Measurements from ENCODE around the gene OPCML.

The OPCML gene

GRCh38 chr11:132910011-132910760, 622.1 kb downstream of the OPCML start:
- Histone ChIP-seq H3K36me3 (ENCODE audit: insufficient read depth, low read length) (no peaks in the 10 kb centered on the region), H3K9me3 (ENCODE audit: control insufficient read depth, insufficient read depth, low read length) (no peaks in the 10 kb centered on the region), H3K4me1 (ENCODE audit: insufficient read depth, low read length) (no peaks in the 10 kb centered on the region; the same call in 1 of the 2 replicates)

GRCh38 chr11:132909021-132909606, 623.2 kb downstream of the OPCML start:
- H3K9me3 ChIP-seq (ENCODE audit: control insufficient read depth, insufficient read depth, low read length) = no peaks in the 10 kb centered on the region
- H3K36me3 ChIP-seq (ENCODE audit: insufficient read depth, low read length) = no peaks in the 10 kb centered on the region
- H3K9ac ChIP-seq (ENCODE audit: low read depth, low read length) = no peak overlapping the region
- H3K4me1 ChIP-seq (ENCODE audit: insufficient read depth, low read length) = no peaks in the 10 kb centered on the region; the same call in 1 of the 2 replicates

More at GRCh38 chr11:132910011-132910760, 622.1 kb downstream of the OPCML start:
- no peak overlapping the region for H3K9ac ChIP-seq (ENCODE audit: low read depth, low read length)

GRCh38 chr11:132908414-132908810, 623.9 kb downstream of the OPCML start:
- H3K9me3 ChIP-seq (ENCODE audit: control insufficient read depth, insufficient read depth, low read length) = no peaks in the 10 kb centered on the region
- H3K36me3 ChIP-seq (ENCODE audit: insufficient read depth, low read length) = no peaks in the 10 kb centered on the region
- H3K9ac ChIP-seq (ENCODE audit: low read depth, low read length) = no peak overlapping the region
- H3K4me1 ChIP-seq (ENCODE audit: insufficient read depth, low read length) = no peaks in the 10 kb centered on the region; the same call in 1 of the 2 replicates

- H3K9me3 ChIP-seq (ENCODE audit: control insufficient read depth, insufficient read depth, low read length) = no peaks in the 10 kb centered on the region; the same call in 1 of the 2 replicates
- no peak overlapping the region for H3K9ac ChIP-seq (ENCODE audit: low read depth, low read length)
- H3K36me3 ChIP-seq (ENCODE audit: insufficient read depth, low read length) = no peaks in the 10 kb centered on the region
- H3K4me1 ChIP-seq (ENCODE audit: insufficient read depth, low read length) = no peaks in the 10 kb centered on the region; the same call in 1 of the 2 replicates
Observed at GRCh38 chr11:132907651-132908413, 624.5 kb downstream of the OPCML start.

- H3K4me1 ChIP-seq (ENCODE audit: insufficient read depth, low read length) = peaks cover 16% of the 10 kb centered on the region; the same call in 1 of the 2 replicates
- H3K36me3 ChIP-seq (ENCODE audit: insufficient read depth, low read length) = no peaks in the 10 kb centered on the region
- no peak overlapping the region for H3K9ac ChIP-seq (ENCODE audit: low read depth, low read length)
- H3K9me3 ChIP-seq (ENCODE audit: control insufficient read depth, insufficient read depth, low read length) = no peaks in the 10 kb centered on the region; the same call in 1 of the 2 replicates
Observed at GRCh38 chr11:132904607-132905006, 627.7 kb downstream of the OPCML start.

GRCh38 chr11:132904091-132904490, 628.2 kb downstream of the OPCML start:
- no peaks in the 10 kb centered on the region for H3K36me3 ChIP-seq (ENCODE audit: insufficient read depth, low read length)
- no peaks in the 10 kb centered on the region; the same call in 1 of the 2 replicates for H3K9me3 ChIP-seq (ENCODE audit: control insufficient read depth, insufficient read depth, low read length)
- peaks cover 16% of the 10 kb centered on the region; the same call in 1 of the 2 replicates for H3K4me1 ChIP-seq (ENCODE audit: insufficient read depth, low read length)
- H3K9ac ChIP-seq (ENCODE audit: low read depth, low read length) = no peak overlapping the region

GRCh38 chr11:132901638-132902471, 630.4 kb downstream of the OPCML start:
- no peak overlapping the region for H3K9ac ChIP-seq (ENCODE audit: low read depth, low read length)
- no peaks in the 10 kb centered on the region for H3K36me3 ChIP-seq (ENCODE audit: insufficient read depth, low read length)
- H3K4me1 ChIP-seq (ENCODE audit: insufficient read depth, low read length) = peaks cover 16% of the 10 kb centered on the region; the same call in 1 of the 2 replicates
- no peaks in the 10 kb centered on the region; the same call in 1 of the 2 replicates for H3K9me3 ChIP-seq (ENCODE audit: control insufficient read depth, insufficient read depth, low read length)

GRCh38 chr11:132898676-132899075, 633.6 kb downstream of the OPCML start:
- Histone ChIP-seq H3K36me3 (ENCODE audit: insufficient read depth, low read length) (no peaks in the 10 kb centered on the region), H3K9me3 (ENCODE audit: control insufficient read depth, insufficient read depth, low read length) (no peaks in the 10 kb centered on the region; the same call in 1 of the 2 replicates), H3K4me1 (ENCODE audit: insufficient read depth, low read length) (peaks cover 16% of the 10 kb centered on the region; the same call in 1 of the 2 replicates), H3K9ac (ENCODE audit: low read depth, low read length) (no peak overlapping the region)

- Histone ChIP-seq H3K9me3 (ENCODE audit: control insufficient read depth, insufficient read depth, low read length) (no peaks in the 10 kb centered on the region), H3K4me1 (ENCODE audit: insufficient read depth, low read length) (peaks cover 16% of the 10 kb centered on the region; the same call in 1 of the 2 replicates), H3K9ac (ENCODE audit: low read depth, low read length) (no peak overlapping the region), H3K36me3 (ENCODE audit: insufficient read depth, low read length) (no peaks in the 10 kb centered on the region)
Observed at GRCh38 chr11:132898021-132898420, 634.3 kb downstream of the OPCML start.

GRCh38 chr11:132895340-132895739, 637.0 kb downstream of the OPCML start:
- Histone ChIP-seq H3K9me3 (ENCODE audit: control insufficient read depth, insufficient read depth, low read length) (no peaks in the 10 kb centered on the region), H3K9ac (ENCODE audit: low read depth, low read length) (no peak overlapping the region), H3K36me3 (ENCODE audit: insufficient read depth, low read length) (no peaks in the 10 kb centered on the region), H3K4me1 (ENCODE audit: insufficient read depth, low read length) (no peaks in the 10 kb centered on the region)

GRCh38 chr11:132894606-132895005, 637.7 kb downstream of the OPCML start:
- H3K9ac ChIP-seq (ENCODE audit: low read depth, low read length) = no peak overlapping the region
- no peaks in the 10 kb centered on the region for H3K4me1 ChIP-seq (ENCODE audit: insufficient read depth, low read length)
- H3K36me3 ChIP-seq (ENCODE audit: insufficient read depth, low read length) = no peaks in the 10 kb centered on the region
- H3K9me3 ChIP-seq (ENCODE audit: control insufficient read depth, insufficient read depth, low read length) = no peaks in the 10 kb centered on the region

- H3K9ac ChIP-seq (ENCODE audit: low read depth, low read length) = no peak overlapping the region
- peaks cover 9% of the 10 kb centered on the region; the same call in 1 of the 2 replicates for H3K4me1 ChIP-seq (ENCODE audit: insufficient read depth, low read length)
- H3K9me3 ChIP-seq (ENCODE audit: control insufficient read depth, insufficient read depth, low read length) = no peaks in the 10 kb centered on the region
- no peaks in the 10 kb centered on the region for H3K36me3 ChIP-seq (ENCODE audit: insufficient read depth, low read length)
Observed at GRCh38 chr11:132892876-132893275, 639.4 kb downstream of the OPCML start.

- Histone ChIP-seq H3K9me3 (ENCODE audit: control insufficient read depth, insufficient read depth, low read length) (no peaks in the 10 kb centered on the region), H3K4me1 (ENCODE audit: insufficient read depth, low read length) (peaks cover 9% of the 10 kb centered on the region; the same call in 1 of the 2 replicates), H3K36me3 (ENCODE audit: insufficient read depth, low read length) (no peaks in the 10 kb centered on the region), H3K9ac (ENCODE audit: low read depth, low read length) (no peak overlapping the region)
Observed at GRCh38 chr11:132888226-132888625, 644.1 kb downstream of the OPCML start.
